H7 (cell line): ENCODE data around the gene U2SURP. TPM values are rescaled to one million over a fixed set of nuclear protein-coding genes. Genes with fewer than 3 reads are reported as not detected.

Source experiments
- DNase-seq: peaks from one replicate; pipeline ENCODE4 v3.0.0; 2012
- H3K27me3 ChIP-seq: 2 replicates; pipeline ENCODE4 v1.6.0; 2011; ENCODE audit warnings: mild to moderate bottlenecking, low read length; ENCODE audit not compliant: control insufficient read depth, insufficient read depth
- H3K36me3 ChIP-seq: replicated peaks from 2 replicates; pipeline ENCODE4 v1.5.1; 2011; ENCODE audit warnings: low read length; ENCODE audit not compliant: control insufficient read depth, insufficient read depth
- H3K4me3 ChIP-seq: 2 replicates; pipeline ENCODE4 v1.5.1; 2011; ENCODE audit warnings: low read depth, mild to moderate bottlenecking, control low read depth, low read length, moderate library complexity; ENCODE audit not compliant: insufficient read depth
- total RNA-seq: library from RNA; depleted of rRNA; stranded (reverse); fragments of >200 nt; shearing (Covaris generic); gene quantifications from 2 replicates; pipeline ENCODE4 v1.2.3, GENCODE V29; 2014; rRNA removed

The U2SURP gene
- total RNA-seq, 1 experiment from 2014 or later, result 110 TPM

DNA sequence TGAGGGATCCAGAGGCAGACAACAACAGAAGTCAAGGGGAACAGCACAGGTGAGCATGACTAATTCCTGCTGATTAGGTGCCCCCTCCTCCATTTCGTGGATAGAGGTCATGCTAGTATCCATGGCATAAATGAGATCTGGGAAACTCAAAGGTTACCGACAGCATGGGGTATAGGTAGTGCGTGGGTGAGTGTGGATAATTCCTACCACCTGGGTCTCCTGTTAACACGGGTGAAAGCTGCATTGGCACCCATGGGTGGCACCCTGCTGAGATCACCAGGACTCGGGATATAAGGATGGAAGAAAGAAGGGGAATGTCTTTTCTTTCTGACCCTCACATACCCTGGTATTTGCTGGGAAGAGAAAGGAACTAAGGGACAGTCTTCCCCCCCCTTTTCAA is 103.8 kb downstream of the U2SURP start:
- no peak for DNase-seq
- no peak overlapping the region for H3K4me3 ChIP-seq
- no peaks in the 10 kb centered on the region for H3K27me3 ChIP-seq
- H3K36me3 ChIP-seq, result no peaks in the 10 kb centered on the region

DNA sequence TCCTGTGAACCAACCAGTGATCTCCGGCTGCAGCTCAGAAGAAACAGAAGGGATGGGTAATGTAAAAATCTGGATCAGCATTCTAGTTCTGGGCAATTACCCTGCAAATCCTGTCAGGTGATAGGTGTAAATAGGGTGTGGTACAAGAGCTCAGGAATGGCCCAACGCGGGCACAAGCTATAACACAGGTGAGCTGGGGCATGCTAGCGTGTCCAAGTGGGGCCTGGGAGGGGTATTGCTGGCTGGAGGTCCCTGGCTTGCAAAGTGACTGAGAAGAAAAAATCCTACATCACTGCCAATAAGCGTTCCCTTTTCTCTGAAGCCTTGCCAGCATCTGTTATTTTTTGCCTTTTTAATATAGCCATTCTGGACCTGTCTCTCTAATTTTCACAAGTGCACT is 108.5 kb downstream of the U2SURP start:
- no peaks in the 10 kb centered on the region for H3K36me3 ChIP-seq
- no peak overlapping the region for H3K4me3 ChIP-seq
- H3K27me3 ChIP-seq, result no peaks in the 10 kb centered on the region
- no peak for DNase-seq

Other genes with a start within 250 kb of the U2SURP start
- 9.4 and 18.3 TPM in 2 replicates for gene PCOLCE2, start 112.5 kb upstream of the U2SURP start, total RNA-seq
- gene PAQR9, start 37.9 kb upstream of the U2SURP start, total RNA-seq, result 0.21 and 0.63 TPM in 2 replicates
- gene CHST2, start 118.2 kb downstream of the U2SURP start, total RNA-seq, result 99.4 and 122 TPM in 2 replicates